ENCODE results near the gene SMARCC1. TPM values are rescaled to one million over a fixed set of nuclear protein-coding genes. Genes with fewer than 3 reads are reported as not detected.

Gene SMARCC1
- total RNA-seq, 1 experiment from 2014 or later = 130 TPM

DNA sequence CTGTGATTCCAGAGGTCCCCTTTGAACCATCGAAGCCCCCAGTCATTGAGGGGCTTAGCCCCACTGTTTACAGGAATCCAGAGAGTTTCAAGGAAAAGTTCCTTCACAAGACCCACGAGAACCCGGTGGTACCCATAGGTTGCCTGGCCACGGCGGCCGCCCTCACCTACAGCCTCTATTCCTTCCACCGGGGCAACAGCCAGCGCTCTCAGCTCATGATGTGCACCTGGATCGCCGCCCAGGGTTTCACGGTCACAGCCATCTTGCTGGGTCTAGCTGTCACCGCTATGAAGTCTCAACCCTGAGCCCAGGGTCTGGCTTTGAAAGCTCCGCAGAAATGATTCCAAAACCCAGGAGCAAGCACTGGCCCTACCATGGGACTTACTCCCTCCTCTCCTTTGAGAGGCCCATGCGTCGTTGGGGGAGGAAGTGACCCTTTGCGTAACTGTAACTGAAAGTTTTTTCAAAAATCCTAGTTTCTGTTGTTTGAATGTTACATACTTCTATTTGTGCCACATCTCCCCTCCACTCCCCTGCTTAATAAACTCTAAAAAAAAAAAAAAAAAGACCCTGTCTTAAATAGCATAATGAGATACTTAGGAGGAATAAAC lies 118.0 kb downstream of the SMARCC1 start:
- CTCF ChIA-PET = no interaction called here
- H3K79me2 ChIP-seq (ENCODE audit: low read depth) = no peaks in the 10 kb centered on the region
- intact Hi-C loops (cut with micrococcal nuclease; ENCODE audit: unreplicated experiment) = no loop called here
- H3K4me3 ChIP-seq = no peak overlapping the region
- no peaks in the 10 kb centered on the region for H3K9me3 ChIP-seq (ENCODE audit: insufficient read depth, low read depth)
- no peaks in the 10 kb centered on the region for H3K9me2 ChIP-seq (ENCODE audit: insufficient read depth)
- no peak for DNase-seq
- H3K36me3 ChIP-seq (ENCODE audit: low read depth) = 0 out of 2 replicates have a peak, but pooled peaks cover 13% of the 10 kb centered on the region
- peaks cover 21% of the 10 kb centered on the region for H3F3A ChIP-seq (ENCODE audit: insufficient read depth, low read depth)
- no peak overlapping the region for H3K4me2 ChIP-seq
- H3K4me1 ChIP-seq (replicated peaks; ENCODE audit: insufficient read depth) = peaks cover 1% of the 10 kb centered on the region; the same call in 1 of the 2 replicates
- H4K20me1 ChIP-seq (ENCODE audit: insufficient read depth) = no peaks in the 10 kb centered on the region; the same call in 1 of the 2 replicates
- no peaks in the 10 kb centered on the region for H3K27me3 ChIP-seq (ENCODE audit: insufficient read depth, low read depth)
- H3K27ac ChIP-seq = no peak overlapping the region
- POLR2A ChIA-PET (ENCODE audit: unreplicated experiment) = interaction anchor here (0.6 kb wide), 1 partner anchor 32 kb away, joined by 16 read pairs; no protein-coding TSS in a partner anchor
- no peak overlapping the region for H2AFZ ChIP-seq
- TF ChIP-seq, protein P1, sequence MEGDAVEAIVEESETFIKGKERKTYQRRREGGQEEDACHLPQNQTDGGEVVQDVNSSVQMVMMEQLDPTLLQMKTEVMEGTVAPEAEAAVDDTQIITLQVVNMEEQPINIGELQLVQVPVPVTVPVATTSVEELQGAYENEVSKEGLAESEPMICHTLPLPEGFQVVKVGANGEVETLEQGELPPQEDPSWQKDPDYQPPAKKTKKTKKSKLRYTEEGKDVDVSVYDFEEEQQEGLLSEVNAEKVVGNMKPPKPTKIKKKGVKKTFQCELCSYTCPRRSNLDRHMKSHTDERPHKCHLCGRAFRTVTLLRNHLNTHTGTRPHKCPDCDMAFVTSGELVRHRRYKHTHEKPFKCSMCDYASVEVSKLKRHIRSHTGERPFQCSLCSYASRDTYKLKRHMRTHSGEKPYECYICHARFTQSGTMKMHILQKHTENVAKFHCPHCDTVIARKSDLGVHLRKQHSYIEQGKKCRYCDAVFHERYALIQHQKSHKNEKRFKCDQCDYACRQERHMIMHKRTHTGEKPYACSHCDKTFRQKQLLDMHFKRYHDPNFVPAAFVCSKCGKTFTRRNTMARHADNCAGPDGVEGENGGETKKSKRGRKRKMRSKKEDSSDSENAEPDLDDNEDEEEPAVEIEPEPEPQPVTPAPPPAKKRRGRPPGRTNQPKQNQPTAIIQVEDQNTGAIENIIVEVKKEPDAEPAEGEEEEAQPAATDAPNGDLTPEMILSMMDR (conservative IDR thresholded peaks at IDR 0.05) = no peak
- TF ChIP-seq EZH2 (IDR thresholded peaks at IDR 0.05; ENCODE audit: low read depth) = no peak
- no TSS peak for BruUV-seq (replicated peaks)

DNA sequence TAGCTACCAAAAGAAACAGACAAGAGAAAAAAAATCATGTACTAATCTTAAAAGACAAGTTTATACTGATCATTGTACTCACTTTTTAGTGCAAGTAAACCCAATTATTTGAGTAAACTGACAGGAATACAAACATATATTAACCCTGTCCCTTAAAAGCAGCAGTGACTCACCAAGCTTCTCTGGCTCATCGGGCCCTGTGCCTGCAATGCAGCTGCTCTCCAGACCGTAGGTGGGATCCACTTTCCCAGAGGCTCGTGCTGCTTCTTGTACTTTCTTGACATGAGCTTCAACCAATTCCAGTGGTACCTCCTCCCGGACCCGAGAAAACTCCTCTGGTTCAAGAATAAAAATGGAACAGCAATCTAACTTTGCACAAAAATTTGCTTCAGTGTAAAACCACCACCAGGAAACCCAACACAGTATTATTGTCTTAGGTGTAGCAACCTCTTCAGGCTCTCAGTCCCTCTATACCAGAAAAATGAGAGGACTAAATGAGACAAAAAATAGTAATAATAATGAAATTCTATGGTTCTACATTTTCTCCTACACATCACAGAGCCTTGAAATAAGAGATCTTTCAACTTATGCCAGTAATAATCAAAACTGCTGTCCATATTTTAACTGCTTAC lies 120.5 kb downstream of the SMARCC1 start:
- Histone ChIP-seq H3K4me3 (no peak overlapping the region), H3K9me2 (ENCODE audit: insufficient read depth) (no peaks in the 10 kb centered on the region), H3K4me2 (no peak overlapping the region), H3K27me3 (ENCODE audit: insufficient read depth, low read depth) (no peaks in the 10 kb centered on the region), H3K4me1 (replicated peaks; ENCODE audit: insufficient read depth) (no peaks in the 10 kb centered on the region), H3K79me2 (ENCODE audit: low read depth) (peaks cover 4% of the 10 kb centered on the region), H3K27ac (no peak overlapping the region), H3K36me3 (ENCODE audit: low read depth) (peaks cover 20% of the 10 kb centered on the region; the same call in 1 of the 2 replicates), H3K9me3 (ENCODE audit: insufficient read depth, low read depth) (no peaks in the 10 kb centered on the region), H4K20me1 (ENCODE audit: insufficient read depth) (peaks cover 2% of the 10 kb centered on the region; the same call in 1 of the 2 replicates), H3F3A (ENCODE audit: insufficient read depth, low read depth) (peaks cover 13% of the 10 kb centered on the region; the same call in 1 of the 2 replicates), H2AFZ (no peak overlapping the region)
- ChIA-PET POLR2A (ENCODE audit: unreplicated experiment) (interaction anchor here (0.6 to 0.7 kb wide), 2 partner anchors 57 to 103 kb away, joined by 3 to 5 read pairs; no protein-coding TSS in a partner anchor), CTCF (no interaction called here)
- intact Hi-C loops (cut with micrococcal nuclease; ENCODE audit: unreplicated experiment) = no loop called here
- TF ChIP-seq, protein P1 (conservative IDR thresholded peaks at IDR 0.05) = no peak
- no peak for TF ChIP-seq EZH2 (IDR thresholded peaks at IDR 0.05; ENCODE audit: low read depth)
- no TSS peak for BruUV-seq (replicated peaks)
- no peak for DNase-seq

DNA sequence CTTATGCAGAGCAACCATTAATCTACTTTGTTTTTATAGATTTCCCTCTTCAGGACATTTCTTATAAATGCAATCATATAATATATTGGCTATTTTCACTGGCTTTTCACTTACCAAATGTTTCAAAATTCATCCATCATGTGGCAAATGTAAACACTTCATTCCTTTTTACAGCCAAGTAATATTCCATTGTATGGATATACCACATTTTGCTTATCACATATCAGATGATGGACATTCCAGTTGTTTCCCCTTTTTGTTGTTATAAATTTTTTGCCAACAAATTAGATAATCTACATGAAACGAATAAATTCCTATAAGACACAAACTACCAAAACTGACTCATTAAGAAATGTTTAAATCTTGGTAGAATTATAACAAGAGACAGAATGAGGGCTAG lies 123.2 kb downstream of the SMARCC1 start:
- Histone ChIP-seq H3K4me2 (no peak overlapping the region), H2AFZ (no peak overlapping the region), H3K4me1 (replicated peaks; ENCODE audit: insufficient read depth) (no peaks in the 10 kb centered on the region), H3F3A (ENCODE audit: insufficient read depth, low read depth) (peaks cover 13% of the 10 kb centered on the region; the same call in 1 of the 2 replicates), H3K27ac (no peak overlapping the region), H3K27me3 (ENCODE audit: insufficient read depth, low read depth) (no peaks in the 10 kb centered on the region), H4K20me1 (ENCODE audit: insufficient read depth) (peaks cover 12% of the 10 kb centered on the region; the same call in 1 of the 2 replicates), H3K9me2 (ENCODE audit: insufficient read depth) (no peaks in the 10 kb centered on the region), H3K79me2 (ENCODE audit: low read depth) (peaks cover 12% of the 10 kb centered on the region), H3K9me3 (ENCODE audit: insufficient read depth, low read depth) (no peaks in the 10 kb centered on the region), H3K36me3 (ENCODE audit: low read depth) (peaks cover 20% of the 10 kb centered on the region; the same call in 1 of the 2 replicates), H3K4me3 (no peak overlapping the region)
- intact Hi-C loops (cut with micrococcal nuclease; ENCODE audit: unreplicated experiment) = no loop called here
- DNase-seq = no peak
- CTCF ChIA-PET = no interaction called here
- POLR2A ChIA-PET (ENCODE audit: unreplicated experiment) = no interaction called here
- BruUV-seq (replicated peaks) = no TSS peak
- TF ChIP-seq, protein P1 (conservative IDR thresholded peaks at IDR 0.05) = no peak
- no peak for TF ChIP-seq EZH2 (IDR thresholded peaks at IDR 0.05; ENCODE audit: low read depth)

All from PC-9 (cell line).